ENCODE results near the gene ZFYVE28.

The ZFYVE28 gene

GRCh38 chr4:2299794-2300193 lies 118.7 kb downstream of the ZFYVE28 start:
- TF ChIP-seq, protein P1, sequence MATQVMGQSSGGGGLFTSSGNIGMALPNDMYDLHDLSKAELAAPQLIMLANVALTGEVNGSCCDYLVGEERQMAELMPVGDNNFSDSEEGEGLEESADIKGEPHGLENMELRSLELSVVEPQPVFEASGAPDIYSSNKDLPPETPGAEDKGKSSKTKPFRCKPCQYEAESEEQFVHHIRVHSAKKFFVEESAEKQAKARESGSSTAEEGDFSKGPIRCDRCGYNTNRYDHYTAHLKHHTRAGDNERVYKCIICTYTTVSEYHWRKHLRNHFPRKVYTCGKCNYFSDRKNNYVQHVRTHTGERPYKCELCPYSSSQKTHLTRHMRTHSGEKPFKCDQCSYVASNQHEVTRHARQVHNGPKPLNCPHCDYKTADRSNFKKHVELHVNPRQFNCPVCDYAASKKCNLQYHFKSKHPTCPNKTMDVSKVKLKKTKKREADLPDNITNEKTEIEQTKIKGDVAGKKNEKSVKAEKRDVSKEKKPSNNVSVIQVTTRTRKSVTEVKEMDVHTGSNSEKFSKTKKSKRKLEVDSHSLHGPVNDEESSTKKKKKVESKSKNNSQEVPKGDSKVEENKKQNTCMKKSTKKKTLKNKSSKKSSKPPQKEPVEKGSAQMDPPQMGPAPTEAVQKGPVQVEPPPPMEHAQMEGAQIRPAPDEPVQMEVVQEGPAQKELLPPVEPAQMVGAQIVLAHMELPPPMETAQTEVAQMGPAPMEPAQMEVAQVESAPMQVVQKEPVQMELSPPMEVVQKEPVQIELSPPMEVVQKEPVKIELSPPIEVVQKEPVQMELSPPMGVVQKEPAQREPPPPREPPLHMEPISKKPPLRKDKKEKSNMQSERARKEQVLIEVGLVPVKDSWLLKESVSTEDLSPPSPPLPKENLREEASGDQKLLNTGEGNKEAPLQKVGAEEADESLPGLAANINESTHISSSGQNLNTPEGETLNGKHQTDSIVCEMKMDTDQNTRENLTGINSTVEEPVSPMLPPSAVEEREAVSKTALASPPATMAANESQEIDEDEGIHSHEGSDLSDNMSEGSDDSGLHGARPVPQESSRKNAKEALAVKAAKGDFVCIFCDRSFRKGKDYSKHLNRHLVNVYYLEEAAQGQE (IDR thresholded peaks at IDR 0.05; ENCODE audit: low read depth) = no peak
- TF ChIP-seq TEAD4 (IDR thresholded peaks at IDR 0.05) (no peak), TCF12 (IDR thresholded peaks at IDR 0.05; ENCODE audit: low read depth) (no peak), TAF1 (IDR thresholded peaks at IDR 0.05; ENCODE audit: low read depth) (no peak), NFIC (IDR thresholded peaks at IDR 0.05) (no peak), YY1 (IDR thresholded peaks at IDR 0.05; ENCODE audit: low read depth) (no peak), FOXM1 (IDR thresholded peaks at IDR 0.05; ENCODE audit: borderline replicate concordance, low read depth) (no peak), EGR1 (IDR thresholded peaks at IDR 0.05) (no peak), RAD21 (IDR thresholded peaks at IDR 0.05; ENCODE audit: low read depth) (no peak), CREB1 (IDR thresholded peaks at IDR 0.05; ENCODE audit: low read depth) (no peak)
- TF ChIP-seq, protein P2, sequence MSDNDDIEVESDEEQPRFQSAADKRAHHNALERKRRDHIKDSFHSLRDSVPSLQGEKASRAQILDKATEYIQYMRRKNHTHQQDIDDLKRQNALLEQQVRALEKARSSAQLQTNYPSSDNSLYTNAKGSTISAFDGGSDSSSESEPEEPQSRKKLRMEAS (IDR thresholded peaks at IDR 0.05) = no peak
- TF ChIP-seq, protein P3, sequence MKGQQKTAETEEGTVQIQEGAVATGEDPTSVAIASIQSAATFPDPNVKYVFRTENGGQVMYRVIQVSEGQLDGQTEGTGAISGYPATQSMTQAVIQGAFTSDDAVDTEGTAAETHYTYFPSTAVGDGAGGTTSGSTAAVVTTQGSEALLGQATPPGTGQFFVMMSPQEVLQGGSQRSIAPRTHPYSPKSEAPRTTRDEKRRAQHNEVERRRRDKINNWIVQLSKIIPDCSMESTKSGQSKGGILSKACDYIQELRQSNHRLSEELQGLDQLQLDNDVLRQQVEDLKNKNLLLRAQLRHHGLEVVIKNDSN (IDR thresholded peaks at IDR 0.05) = no peak

DNA sequence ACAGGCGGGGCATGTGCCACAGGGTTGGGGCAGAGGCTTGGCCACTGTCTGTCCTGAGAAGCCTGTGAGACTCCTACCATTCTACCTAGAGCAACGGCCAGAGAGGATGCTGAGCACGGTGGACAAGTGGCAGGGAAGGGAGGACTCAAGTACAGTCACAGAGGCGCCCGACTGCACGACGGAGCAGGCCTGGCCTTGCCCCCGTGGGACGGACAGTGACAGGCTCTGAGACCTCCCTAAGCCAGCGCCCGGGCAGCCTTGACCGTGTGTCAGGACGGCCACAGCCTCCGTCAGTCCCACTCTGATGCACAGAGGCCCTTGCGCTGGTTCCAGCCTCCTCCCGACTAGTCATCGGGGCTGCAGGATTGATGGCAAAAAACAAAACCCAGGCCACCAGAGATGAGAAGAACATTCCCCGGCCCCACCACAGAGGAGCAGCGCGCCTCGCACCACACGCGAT lies 119.9 kb downstream of the ZFYVE28 start:
- TF ChIP-seq, protein P2 (IDR thresholded peaks at IDR 0.05) = no peak
- no peak for TF ChIP-seq YY1 (IDR thresholded peaks at IDR 0.05; ENCODE audit: low read depth)

- TF ChIP-seq TAF1 (IDR thresholded peaks at IDR 0.05; ENCODE audit: low read depth) (no peak), TCF12 (IDR thresholded peaks at IDR 0.05; ENCODE audit: low read depth) (no peak), YY1 (IDR thresholded peaks at IDR 0.05; ENCODE audit: low read depth) (no peak), CREB1 (IDR thresholded peaks at IDR 0.05; ENCODE audit: low read depth) (no peak), CEBPB (IDR thresholded peaks at IDR 0.05) (no peak), EGR1 (IDR thresholded peaks at IDR 0.05) (no peak), EP300 (IDR thresholded peaks at IDR 0.05; ENCODE audit: borderline replicate concordance) (no peak), FOXM1 (IDR thresholded peaks at IDR 0.05; ENCODE audit: borderline replicate concordance, low read depth) (no peak), NFIC (IDR thresholded peaks at IDR 0.05) (no peak)
- TF ChIP-seq, protein P1 (IDR thresholded peaks at IDR 0.05; ENCODE audit: low read depth) = no peak
- TF ChIP-seq, protein P3 (IDR thresholded peaks at IDR 0.05) = no peak
- TF ChIP-seq, protein P2 (IDR thresholded peaks at IDR 0.05) = no peak
These were observed 120.6 kb downstream of the ZFYVE28 start for GRCh38 chr4:2297606-2298531.

- no peak for TF ChIP-seq TCF12 (IDR thresholded peaks at IDR 0.05; ENCODE audit: low read depth)
- no peak for TF ChIP-seq NFIC (IDR thresholded peaks at IDR 0.05)
- TF ChIP-seq RAD21 (IDR thresholded peaks at IDR 0.05; ENCODE audit: low read depth) = no peak
- TF ChIP-seq, protein P2 (IDR thresholded peaks at IDR 0.05) = no peak
- TF ChIP-seq CREB1 (IDR thresholded peaks at IDR 0.05; ENCODE audit: low read depth) = no peak
- TF ChIP-seq, protein P3 (IDR thresholded peaks at IDR 0.05) = no peak
- no peak for TF ChIP-seq YY1 (IDR thresholded peaks at IDR 0.05; ENCODE audit: low read depth)
- no peak for TF ChIP-seq EP300 (IDR thresholded peaks at IDR 0.05; ENCODE audit: borderline replicate concordance)
- TF ChIP-seq TEAD4 (IDR thresholded peaks at IDR 0.05) = no peak
- TF ChIP-seq CEBPB (IDR thresholded peaks at IDR 0.05) = no peak
- no peak for TF ChIP-seq TAF1 (IDR thresholded peaks at IDR 0.05; ENCODE audit: low read depth)
These were observed 121.5 kb downstream of the ZFYVE28 start for GRCh38 chr4:2296631-2297601.
